PFSK-1 (cell line): Measurements from ENCODE around the gene NXPH3.

Source experiments
- FOXP2 ChIP-seq: optimal IDR thresholded peaks from 2 replicates; pipeline ENCODE3; 2011; ENCODE audit warnings: borderline replicate concordance, control low read depth, inconsistent platforms; ENCODE audit not compliant: insufficient read depth; ENCODE audit errors: extremely low read length, extremely low read depth
- POLR2AphosphoS5 ChIP-seq: IDR thresholded peaks from 2 replicates; pipeline ENCODE4 v1.6.1; 2012; ENCODE audit warnings: low read depth, mild to moderate bottlenecking, control low read depth, low read length, moderate library complexity
- REST ChIP-seq, 2 experiments: IDR thresholded peaks; 2 replicates each; pipeline versions ENCODE4 v1.6.1 to v1.8.0; 2011 to 2012; ENCODE audit warnings: low read depth in 2 of 2, low read length in 2 of 2, control low read depth in 1 of 2, inconsistent platforms in 1 of 2, mild to moderate bottlenecking in 1 of 2, moderate library complexity in 1 of 2; ENCODE audit not compliant: insufficient read depth in 1 of 2
- SIN3A ChIP-seq: IDR thresholded peaks from 2 replicates; pipeline ENCODE4 v1.6.1; 2012; ENCODE audit warnings: mild to moderate bottlenecking, low read length, moderate library complexity, borderline replicate concordance; ENCODE audit not compliant: insufficient read depth
- TAF1 ChIP-seq: IDR thresholded peaks from 2 replicates; pipeline ENCODE4 v1.6.1; 2012; ENCODE audit warnings: low read length, control low read depth, borderline replicate concordance; ENCODE audit not compliant: insufficient read depth

- TF ChIP-seq POLR2AphosphoS5 (no peak), TAF1 (no peak), REST (IDR thresholded peaks at IDR 0.05; ENCODE audit: insufficient read depth in 1 of 2, low read depth in 2 of 2, low read length in 2 of 2) (no peak), SIN3A (no peak), FOXP2 (no peak)
Observed at GRCh38 chr17:49596613-49597244, 21.1 kb downstream of the NXPH3 start.
